HepG2 (cell line): ENCODE results near the gene DPP6. TPM values are rescaled to one million over a fixed set of nuclear protein-coding genes. Genes with fewer than 3 reads are reported as not detected.

Source experiments
- BATF2 ChIP-seq: sonication (generic); formaldehyde crosslinking; IDR thresholded peaks from 2 replicates; pipeline ENCODE4 v1.8.0; 2022; ENCODE audit warnings: mild to moderate bottlenecking, missing genetic modification reagents, moderate library complexity
- ELF3 ChIP-seq: IDR thresholded peaks from 2 replicates; pipeline ENCODE4 v1.6.1; 2016; ENCODE audit warnings: missing genetic modification reagents, missing compliant biosample characterization
- FOXA3 ChIP-seq: IDR thresholded peaks from 2 replicates; pipeline ENCODE4 v1.6.1; 2016; ENCODE audit warnings: missing genetic modification reagents, missing compliant biosample characterization
- MTA1 ChIP-seq: sonication (generic); formaldehyde crosslinking; IDR thresholded peaks from 2 replicates; pipeline ENCODE4 v1.4.0; 2020; ENCODE audit warnings: missing genetic modification reagents, mild to moderate bottlenecking, borderline replicate concordance
- PRDM4 ChIP-seq: sonication (generic); formaldehyde crosslinking; IDR thresholded peaks from 2 replicates; pipeline ENCODE4 v1.9.0; 2021; ENCODE audit warnings: missing genetic modification reagents, borderline replicate concordance
- REPIN1 ChIP-seq: sonication (generic); formaldehyde crosslinking; IDR thresholded peaks from 2 replicates; pipeline ENCODE4 v1.8.0; 2022; ENCODE audit warnings: missing genetic modification reagents, low read depth, mild to moderate bottlenecking, borderline replicate concordance
- SP5 ChIP-seq: IDR thresholded peaks from 2 replicates; pipeline ENCODE4 v1.6.1; 2016; ENCODE audit warnings: low read depth, borderline replicate concordance
- ZNF10 ChIP-seq: sonication (generic); formaldehyde crosslinking; IDR thresholded peaks from 2 replicates; pipeline ENCODE4 v1.4.0; 2020; ENCODE audit warnings: mild to moderate bottlenecking, low read depth, missing genetic modification reagents, borderline replicate concordance
- ZNF251 ChIP-seq: sonication (generic); formaldehyde crosslinking; IDR thresholded peaks from 2 replicates; pipeline ENCODE4 v1.9.0; 2021; ENCODE audit warnings: mild to moderate bottlenecking, missing genetic modification reagents
- polyA plus RNA-seq, 8 experiments: library from polyadenylated mRNA; depleted of rRNA in 3 of 8; stranded (reverse) in 7 of 8; unstranded in 1 of 8; fragments of >200 nt; fragmentation: Illumina TruSeq in 4 of 8; extraction: Trizol in 4 of 8; gene quantifications; 2 replicates each; pipeline versions ENCODE4 v1.2.1 to v1.2.3, GENCODE V29; 2011 to 2016; ENCODE audit warnings: low read depth in 4 of 8, missing spikeins in 1 of 8, mixed read lengths in 1 of 8; ENCODE audit not compliant: insufficient read depth in 1 of 8
- total RNA-seq, 5 experiments: library from RNA; depleted of rRNA; stranded (reverse); fragments of >200 nt; fragmentation: Illumina TruSeq; extraction: Trizol; gene quantifications; 2 replicates each; pipeline ENCODE4 v1.2.3, GENCODE V29; 2016; ENCODE audit warnings: low read depth in 1 of 5
- TF ChIP-seq, protein P1 (sequence below): sonication (generic); formaldehyde crosslinking; IDR thresholded peaks from 2 replicates; pipeline ENCODE4 v1.9.0; 2021; ENCODE audit warnings: mild to moderate bottlenecking, missing genetic modification reagents

The DPP6 gene
- total and polyA plus RNA-seq, 2 of the 13 experiments (the other 11 are each of a cell fraction or from before 2014, with no cell fraction given) = not detected

- TF ChIP-seq, protein P1, sequence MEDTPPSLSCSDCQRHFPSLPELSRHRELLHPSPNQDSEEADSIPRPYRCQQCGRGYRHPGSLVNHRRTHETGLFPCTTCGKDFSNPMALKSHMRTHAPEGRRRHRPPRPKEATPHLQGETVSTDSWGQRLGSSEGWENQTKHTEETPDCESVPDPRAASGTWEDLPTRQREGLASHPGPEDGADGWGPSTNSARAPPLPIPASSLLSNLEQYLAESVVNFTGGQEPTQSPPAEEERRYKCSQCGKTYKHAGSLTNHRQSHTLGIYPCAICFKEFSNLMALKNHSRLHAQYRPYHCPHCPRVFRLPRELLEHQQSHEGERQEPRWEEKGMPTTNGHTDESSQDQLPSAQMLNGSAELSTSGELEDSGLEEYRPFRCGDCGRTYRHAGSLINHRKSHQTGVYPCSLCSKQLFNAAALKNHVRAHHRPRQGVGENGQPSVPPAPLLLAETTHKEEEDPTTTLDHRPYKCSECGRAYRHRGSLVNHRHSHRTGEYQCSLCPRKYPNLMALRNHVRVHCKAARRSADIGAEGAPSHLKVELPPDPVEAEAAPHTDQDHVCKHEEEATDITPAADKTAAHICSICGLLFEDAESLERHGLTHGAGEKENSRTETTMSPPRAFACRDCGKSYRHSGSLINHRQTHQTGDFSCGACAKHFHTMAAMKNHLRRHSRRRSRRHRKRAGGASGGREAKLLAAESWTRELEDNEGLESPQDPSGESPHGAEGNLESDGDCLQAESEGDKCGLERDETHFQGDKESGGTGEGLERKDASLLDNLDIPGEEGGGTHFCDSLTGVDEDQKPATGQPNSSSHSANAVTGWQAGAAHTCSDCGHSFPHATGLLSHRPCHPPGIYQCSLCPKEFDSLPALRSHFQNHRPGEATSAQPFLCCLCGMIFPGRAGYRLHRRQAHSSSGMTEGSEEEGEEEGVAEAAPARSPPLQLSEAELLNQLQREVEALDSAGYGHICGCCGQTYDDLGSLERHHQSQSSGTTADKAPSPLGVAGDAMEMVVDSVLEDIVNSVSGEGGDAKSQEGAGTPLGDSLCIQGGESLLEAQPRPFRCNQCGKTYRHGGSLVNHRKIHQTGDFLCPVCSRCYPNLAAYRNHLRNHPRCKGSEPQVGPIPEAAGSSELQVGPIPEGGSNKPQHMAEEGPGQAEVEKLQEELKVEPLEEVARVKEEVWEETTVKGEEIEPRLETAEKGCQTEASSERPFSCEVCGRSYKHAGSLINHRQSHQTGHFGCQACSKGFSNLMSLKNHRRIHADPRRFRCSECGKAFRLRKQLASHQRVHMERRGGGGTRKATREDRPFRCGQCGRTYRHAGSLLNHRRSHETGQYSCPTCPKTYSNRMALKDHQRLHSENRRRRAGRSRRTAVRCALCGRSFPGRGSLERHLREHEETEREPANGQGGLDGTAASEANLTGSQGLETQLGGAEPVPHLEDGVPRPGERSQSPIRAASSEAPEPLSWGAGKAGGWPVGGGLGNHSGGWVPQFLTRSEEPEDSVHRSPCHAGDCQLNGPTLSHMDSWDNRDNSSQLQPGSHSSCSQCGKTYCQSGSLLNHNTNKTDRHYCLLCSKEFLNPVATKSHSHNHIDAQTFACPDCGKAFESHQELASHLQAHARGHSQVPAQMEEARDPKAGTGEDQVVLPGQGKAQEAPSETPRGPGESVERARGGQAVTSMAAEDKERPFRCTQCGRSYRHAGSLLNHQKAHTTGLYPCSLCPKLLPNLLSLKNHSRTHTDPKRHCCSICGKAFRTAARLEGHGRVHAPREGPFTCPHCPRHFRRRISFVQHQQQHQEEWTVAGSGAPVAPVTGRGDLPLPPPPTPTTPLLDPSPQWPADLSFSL (CRISPR knock-in tag) = no peak
- TF ChIP-seq SP5 = no peak
- no peak for TF ChIP-seq ZNF10 (CRISPR knock-in tag)
- no peak for TF ChIP-seq REPIN1 (CRISPR knock-in tag)
- TF ChIP-seq ZNF251 (CRISPR knock-in tag) = no peak
- TF ChIP-seq FOXA3 (CRISPR knock-in tag) = no peak
- TF ChIP-seq BATF2 (CRISPR knock-in tag) = no peak
- TF ChIP-seq PRDM4 (CRISPR knock-in tag) = no peak
- no peak for TF ChIP-seq MTA1 (CRISPR knock-in tag)
- TF ChIP-seq ELF3 (CRISPR knock-in tag) = no peak
Observed at GRCh38 chr7:154304231-154304630, 252.0 kb downstream of the DPP6 start (continued).
